ENCODE measurements around the gene CCT7.

- TF ChIP-seq POLR2A (IDR thresholded peaks at IDR 0.05; ENCODE audit: low read depth, low read length) (no peak), TAF1 (IDR thresholded peaks at IDR 0.05; ENCODE audit: borderline replicate concordance, low read depth, low read length) (no peak), POLR2AphosphoS5 (IDR thresholded peaks at IDR 0.05; ENCODE audit: low read depth, low read length) (no peak)
Observed at GRCh38 chr2:73286134-73286655, 52.1 kb downstream of the CCT7 start.

Data from GM12892 (cell line).